Neural progenitor cell (in vitro differentiated cells): ENCODE measurements around the gene KIRREL3.

ENCODE experiments used
- CTCF ChIP-seq: fragments of 200-600 bp; sonication (generic); IDR thresholded peaks from 2 replicates; pipeline ENCODE4 v1.5.1; 2017; ENCODE audit warnings: antibody characterized with exemption, mild to moderate bottlenecking
- EZH2 ChIP-seq: fragments of 200-600 bp; sonication (generic); IDR thresholded peaks from 2 replicates; pipeline ENCODE4 v1.6.1; 2017; ENCODE audit warnings: antibody characterized with exemption, mild to moderate bottlenecking, moderate library complexity
- EZH2phosphoT487 ChIP-seq: fragments of 200-600 bp; sonication (generic); IDR thresholded peaks from 2 replicates; pipeline ENCODE4 v1.6.1; 2017; ENCODE audit warnings: antibody characterized with exemption

- TF ChIP-seq CTCF (no peak), EZH2 (no peak), EZH2phosphoT487 (no peak)
Measured at GRCh38 chr11:126547161-126547560, 453.4 kb downstream of the KIRREL3 start.
